Pulmonary artery endothelial cell (primary cell): ENCODE results near the gene LPCAT3. TPM values are rescaled to one million over a fixed set of nuclear protein-coding genes. Genes with fewer than 3 reads are reported as not detected.

Experiments used
- DNase-seq: peaks from one replicate; pipeline ENCODE4 v3.0.0-alpha.2; 2011; ENCODE audit warnings: low read depth, low spot score
- total RNA-seq: library from RNA; depleted of rRNA; stranded (reverse); fragments of >200 nt; gene quantifications from 2 replicates; pipeline ENCODE4 v1.2.3, GENCODE V29; 2014

The LPCAT3 gene
- total RNA-seq, 1 donor from 2014 or later: 5.2 TPM

GRCh38 chr12:6938353-6939190 is 79.7 kb downstream of the LPCAT3 start:
- DNase-seq: no peak

- peak; percentile 85 for DNase-seq
These were observed 80.6 kb downstream of the LPCAT3 start for GRCh38 chr12:6937481-6938352.

DNA sequence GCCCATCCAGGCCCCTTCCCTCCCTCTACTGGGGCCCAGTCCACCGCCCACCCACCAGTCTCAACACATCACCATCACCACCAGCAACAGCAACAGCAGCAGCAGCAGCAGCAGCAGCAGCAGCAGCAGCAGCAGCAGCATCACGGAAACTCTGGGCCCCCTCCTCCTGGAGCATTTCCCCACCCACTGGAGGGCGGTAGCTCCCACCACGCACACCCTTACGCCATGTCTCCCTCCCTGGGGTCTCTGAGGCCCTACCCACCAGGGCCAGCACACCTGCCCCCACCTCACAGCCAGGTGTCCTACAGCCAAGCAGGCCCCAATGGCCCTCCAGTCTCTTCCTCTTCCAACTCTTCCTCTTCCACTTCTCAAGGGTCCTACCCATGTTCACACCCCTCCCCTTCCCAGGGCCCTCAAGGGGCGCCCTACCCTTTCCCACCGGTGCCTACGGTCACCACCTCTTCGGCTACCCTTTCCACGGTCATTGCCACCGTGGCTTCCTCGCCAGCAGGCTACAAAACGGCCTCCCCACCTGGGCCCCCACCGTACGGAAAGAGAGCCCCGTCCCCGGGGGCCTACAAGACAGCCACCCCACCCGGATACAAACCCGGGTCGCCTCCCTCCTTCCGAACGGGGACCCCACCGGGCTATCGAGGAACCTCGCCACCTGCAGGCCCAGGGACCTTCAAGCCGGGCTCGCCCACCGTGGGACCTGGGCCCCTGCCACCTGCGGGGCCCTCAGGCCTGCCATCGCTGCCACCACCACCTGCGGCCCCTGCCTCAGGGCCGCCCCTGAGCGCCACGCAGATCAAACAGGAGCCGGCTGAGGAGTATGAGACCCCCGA is 81.4 kb downstream of the LPCAT3 start:
- no peak for DNase-seq

GRCh38 chr12:6936194-6936635 is 82.1 kb downstream of the LPCAT3 start:
- no peak for DNase-seq

- DNase-seq: no peak
These were observed 82.7 kb downstream of the LPCAT3 start for GRCh38 chr12:6935371-6936193.

DNA sequence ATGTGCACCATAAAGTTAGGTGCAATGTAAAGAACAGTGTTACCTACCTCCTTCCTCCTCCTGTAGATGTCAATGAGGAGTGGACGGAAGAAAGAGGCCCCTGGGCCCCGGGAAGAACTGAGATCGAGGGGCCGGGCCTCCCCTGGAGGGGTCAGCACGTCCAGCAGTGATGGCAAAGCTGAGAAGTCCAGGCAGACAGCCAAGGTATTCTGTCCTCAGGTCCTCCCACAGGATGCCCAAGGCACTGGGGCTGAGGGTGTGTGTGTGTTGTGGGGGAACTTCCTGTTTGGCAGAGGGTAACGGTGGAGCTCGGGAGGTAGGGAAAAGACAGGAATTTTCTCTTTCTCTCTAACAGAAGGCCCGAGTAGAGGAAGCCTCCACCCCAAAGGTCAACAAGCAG is 84.2 kb downstream of the LPCAT3 start:
- DNase-seq: no peak

- no peak for DNase-seq
These were observed 85.5 kb downstream of the LPCAT3 start for GRCh38 chr12:6932766-6933165.

DNA sequence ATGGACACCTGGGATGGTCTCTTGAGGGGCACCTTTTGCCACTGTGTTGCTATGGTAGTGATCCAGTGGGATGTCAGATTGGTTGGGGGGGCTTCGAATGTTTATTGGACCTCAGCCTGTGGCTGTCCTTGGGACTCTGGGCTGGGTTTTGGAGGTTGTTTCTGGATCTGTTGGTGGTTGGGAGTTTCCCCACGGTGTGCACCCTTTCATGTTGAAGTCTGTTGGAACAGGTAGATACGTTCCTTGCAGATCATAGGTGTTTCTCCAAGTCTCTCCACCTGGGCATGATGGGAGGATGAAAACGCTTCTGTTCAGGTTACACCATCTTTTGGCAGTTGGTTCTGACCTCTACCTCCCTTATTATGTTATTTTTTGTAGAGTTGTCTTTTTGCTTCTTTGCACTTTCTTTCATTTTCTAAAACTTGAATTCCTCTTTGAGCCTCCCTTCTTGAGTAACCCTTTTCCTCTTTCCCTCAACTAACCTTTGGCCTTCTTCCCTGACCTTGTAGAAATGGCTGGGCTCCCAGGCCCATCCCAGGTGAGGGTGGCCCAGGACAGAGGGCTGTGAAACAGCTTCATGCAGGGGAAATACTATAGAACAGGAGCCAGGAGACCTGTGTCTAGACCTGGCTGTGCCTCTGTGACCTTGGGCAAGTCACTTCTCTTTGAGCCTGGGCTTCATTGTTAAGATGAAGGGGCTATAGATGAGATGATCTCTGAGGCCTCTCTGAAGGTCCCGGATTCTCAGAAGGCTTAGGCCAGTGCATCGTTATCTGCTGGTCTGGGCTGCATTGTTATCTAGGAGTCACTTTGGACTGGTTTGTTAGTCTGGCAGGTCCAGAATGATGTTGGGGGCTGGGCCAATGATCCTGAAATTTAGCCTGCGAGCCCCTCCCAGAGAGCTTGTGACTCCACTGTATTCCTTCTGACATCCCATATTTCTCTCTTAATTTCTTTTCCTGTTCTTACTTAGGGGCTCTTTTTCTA is 88.5 kb downstream of the LPCAT3 start:
- no peak for DNase-seq

GRCh38 chr12:6928703-6929407 is 89.4 kb downstream of the LPCAT3 start:
- DNase-seq: no peak

DNA sequence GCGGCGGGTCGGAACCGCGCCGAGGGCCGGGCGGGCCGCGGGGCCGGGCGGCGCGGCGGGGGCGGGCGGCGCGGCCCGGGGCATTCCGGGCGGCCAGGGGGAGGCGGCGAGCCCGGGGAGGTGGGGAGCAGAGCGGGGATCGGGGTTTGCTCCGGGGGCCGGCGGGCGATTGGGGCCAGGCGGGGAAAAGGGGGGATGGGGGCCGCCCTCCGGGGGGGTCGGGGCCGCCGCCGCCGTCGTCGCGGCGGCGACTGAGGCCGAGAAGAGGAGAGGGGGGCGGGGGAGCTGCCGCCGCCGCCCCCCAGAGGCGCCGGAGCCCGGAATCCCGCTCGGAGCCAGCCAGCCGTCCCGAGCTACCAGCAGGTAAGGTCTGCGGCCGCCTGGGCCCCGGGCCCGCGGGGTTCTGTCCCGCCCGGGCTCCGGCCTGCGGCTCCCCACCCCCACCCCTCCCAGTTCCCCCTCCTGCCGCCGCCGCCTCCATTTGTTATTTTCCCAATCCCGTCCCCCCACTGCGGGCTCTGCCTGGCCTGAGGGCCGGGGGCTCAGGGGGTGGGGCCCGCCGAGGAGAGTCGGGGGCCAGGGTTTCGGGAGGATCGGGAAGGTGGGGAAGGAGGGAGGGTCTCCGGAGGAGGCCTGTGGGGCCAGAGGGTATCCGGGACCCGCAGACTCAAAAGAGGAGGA is 90.1 kb downstream of the LPCAT3 start:
- DNase-seq: no peak

GRCh38 chr12:6927379-6928021 is 90.8 kb downstream of the LPCAT3 start, which contains the start of gene ATN1:
Gene ATN1, plus strand, starts transcription at chr12:6927959. Its CDS starts 6,043 bp downstream, at chr12:6934002.
- no peak for DNase-seq

Other genes with a start within 250 kb of the LPCAT3 start
- gene LAG3, start 246.0 kb downstream of the LPCAT3 start, total RNA-seq: 0.11 and 0.13 TPM in 2 replicates
- 0.07 TPM in 1 of 2 replicates, not detected in the other for gene CD4, start 228.9 kb downstream of the LPCAT3 start, total RNA-seq
- gene GPR162, start 196.7 kb downstream of the LPCAT3 start, total RNA-seq: 9.0 and 13.5 TPM in 2 replicates
- gene P3H3, start 190.1 kb downstream of the LPCAT3 start, total RNA-seq: 66.5 and 83.1 TPM in 2 replicates
- 0.79 and 1.4 TPM in 2 replicates for gene GNB3, start 177.6 kb downstream of the LPCAT3 start, total RNA-seq
- gene CDCA3, start 167.2 kb downstream of the LPCAT3 start, total RNA-seq: 11.0 and 27.2 TPM in 2 replicates
- 105 and 132 TPM in 2 replicates for gene USP5, start 166.3 kb downstream of the LPCAT3 start, total RNA-seq
- gene TPI1, start 150.9 kb downstream of the LPCAT3 start, total RNA-seq: 941 and 1,374 TPM in 2 replicates
- gene SPSB2, start 145.2 kb downstream of the LPCAT3 start, total RNA-seq: 3.1 and 5.8 TPM in 2 replicates
- 4.4 TPM in 2 replicates for gene LRRC23, start 113.7 kb downstream of the LPCAT3 start, total RNA-seq
- gene ENO2, start 103.9 kb downstream of the LPCAT3 start, total RNA-seq: 8.8 and 12.6 TPM in 2 replicates
- 6.1 and 6.7 TPM in 2 replicates for gene ATN1, start 90.5 kb downstream of the LPCAT3 start, total RNA-seq
- not detected in 2 replicates for gene RNU7-1, start 74.7 kb downstream of the LPCAT3 start, total RNA-seq
- gene C12orf57, start 74.5 kb downstream of the LPCAT3 start, total RNA-seq: 68.2 and 84.6 TPM in 2 replicates
- gene PTPN6, start 67.1 kb downstream of the LPCAT3 start, total RNA-seq: 0.13 and 0.60 TPM in 2 replicates
- 182 and 215 TPM in 2 replicates for gene PHB2, start 47.8 kb downstream of the LPCAT3 start, total RNA-seq
- gene EMG1, start 47.6 kb downstream of the LPCAT3 start, total RNA-seq: 47.9 and 85.6 TPM in 2 replicates
- 0.40 and 5.1 TPM in 2 replicates for gene C1S, start 42.2 kb upstream of the LPCAT3 start, total RNA-seq
- gene C1R, start 74.0 kb upstream of the LPCAT3 start, total RNA-seq: 1.9 and 4.4 TPM in 2 replicates
- 15.6 and 19.7 TPM in 2 replicates for gene C1RL, start 90.7 kb upstream of the LPCAT3 start, total RNA-seq
- gene RBP5, start 110.4 kb upstream of the LPCAT3 start, total RNA-seq: not detected in 2 replicates
- 12.8 and 18.5 TPM in 2 replicates for gene CLSTN3, start 111.9 kb upstream of the LPCAT3 start, total RNA-seq
- gene PEX5, start 171.2 kb upstream of the LPCAT3 start, total RNA-seq: 28.5 and 31.0 TPM in 2 replicates